ENCODE results near the gene DHRS3. TPM values are rescaled to one million over a fixed set of nuclear protein-coding genes. Genes with fewer than 3 reads are reported as not detected.

The DHRS3 gene
- total RNA-seq, 2 experiments from 2014 or later: 33.3 to 34.6 TPM

GRCh38 chr1:12603224-12603623 lies 14.8 kb downstream of the DHRS3 start:
- CTCF ChIA-PET: interaction anchor here (0.6 to 6.9 kb wide), 2 partner anchors 15 to 57 kb away, joined by 4 to 68 read pairs; partner anchors contain the start of gene DHRS3
- intact Hi-C loops (cut with DNase I, micrococcal nuclease): loop anchor here in 1 of 2 experiments (5.0 kb wide), 1 partner anchor 91 kb away; no protein-coding TSS in a partner anchor
- peaks cover 2% of the 10 kb centered on the region for H3K9me3 Mint-ChIP-seq (ENCODE audit: low read depth)

DNA sequence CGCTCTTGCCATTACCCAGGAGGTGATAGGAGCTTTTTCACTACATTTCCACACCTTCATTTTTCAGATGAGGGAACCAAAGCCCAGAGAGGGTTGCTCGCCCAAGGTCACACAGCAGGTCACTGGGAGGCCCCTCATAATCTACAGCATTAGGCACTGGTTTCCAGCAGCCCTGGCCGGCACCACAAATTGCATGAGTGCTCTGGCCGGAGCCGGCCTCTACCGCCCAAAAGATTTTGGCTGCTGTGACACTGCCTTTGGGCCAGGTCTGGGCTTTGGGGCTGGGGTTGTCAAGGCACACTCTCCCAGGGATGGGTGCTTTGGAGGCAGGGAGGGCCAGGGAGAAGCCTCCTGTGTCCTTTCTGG lies 15.4 kb downstream of the DHRS3 start:
- no peak for DNase-seq
- Mint-ChIP-seq H3K27ac (no peak overlapping the region), H3K9me3 (ENCODE audit: low read depth) (no peaks in the 10 kb centered on the region), H3K27me3 (no peaks in the 10 kb centered on the region), H3K4me1 (peaks cover 50% of the 10 kb centered on the region), H3K4me3 (no peak overlapping the region), H3K36me3 (ENCODE audit: low read depth) (peaks cover 22% of the 10 kb centered on the region)
- intact Hi-C loops (cut with DNase I, micrococcal nuclease): loop anchor here in 1 of 2 experiments (5.0 kb wide), 1 partner anchor 90 kb away; no protein-coding TSS in a partner anchor
- CTCF ChIA-PET: interaction anchor here (6.9 kb wide), 1 partner anchor 15 kb away, joined by 68 read pairs; the partner anchor contains the start of gene DHRS3
- POLR2A ChIA-PET: no interaction called here
- no peak for ATAC-seq

More at GRCh38 chr1:12603224-12603623, 14.8 kb downstream of the DHRS3 start:
- Mint-ChIP-seq H3K27me3 (no peaks in the 10 kb centered on the region), H3K36me3 (ENCODE audit: low read depth) (peaks cover 27% of the 10 kb centered on the region), H3K4me1 (peaks cover 45% of the 10 kb centered on the region), H3K4me3 (no peak overlapping the region), H3K27ac (no peak overlapping the region)
- ATAC-seq: no peak
- POLR2A ChIA-PET: interaction anchor here (1.3 kb wide), 1 partner anchor 168 kb away, joined by 4 read pairs; no protein-coding TSS in a partner anchor
- DNase-seq: no peak

GRCh38 chr1:12601700-12602658 lies 16.0 kb downstream of the DHRS3 start:
- DNase-seq (no peak), ATAC-seq (no peak)
- intact Hi-C loops (cut with DNase I, micrococcal nuclease): loop anchor here in 1 of 2 experiments (5.0 kb wide), 1 partner anchor 90 kb away; no protein-coding TSS in a partner anchor
- H3K4me1 Mint-ChIP-seq: peaks cover 54% of the 10 kb centered on the region
- CTCF ChIA-PET: interaction anchor here (0.5 to 6.9 kb wide), 9 partner anchors 10 to 565 kb away, joined by 3 to 68 read pairs (median 3); partner anchors contain the start of gene DHRS3
- peaks cover 19% of the 10 kb centered on the region for H3K36me3 Mint-ChIP-seq (ENCODE audit: low read depth)
- H3K4me3 Mint-ChIP-seq: no peak overlapping the region
- H3K27me3 Mint-ChIP-seq: no peaks in the 10 kb centered on the region
- POLR2A ChIA-PET: no interaction called here
- no peaks in the 10 kb centered on the region for H3K9me3 Mint-ChIP-seq (ENCODE audit: low read depth)
- no peak overlapping the region for H3K27ac Mint-ChIP-seq

DNA sequence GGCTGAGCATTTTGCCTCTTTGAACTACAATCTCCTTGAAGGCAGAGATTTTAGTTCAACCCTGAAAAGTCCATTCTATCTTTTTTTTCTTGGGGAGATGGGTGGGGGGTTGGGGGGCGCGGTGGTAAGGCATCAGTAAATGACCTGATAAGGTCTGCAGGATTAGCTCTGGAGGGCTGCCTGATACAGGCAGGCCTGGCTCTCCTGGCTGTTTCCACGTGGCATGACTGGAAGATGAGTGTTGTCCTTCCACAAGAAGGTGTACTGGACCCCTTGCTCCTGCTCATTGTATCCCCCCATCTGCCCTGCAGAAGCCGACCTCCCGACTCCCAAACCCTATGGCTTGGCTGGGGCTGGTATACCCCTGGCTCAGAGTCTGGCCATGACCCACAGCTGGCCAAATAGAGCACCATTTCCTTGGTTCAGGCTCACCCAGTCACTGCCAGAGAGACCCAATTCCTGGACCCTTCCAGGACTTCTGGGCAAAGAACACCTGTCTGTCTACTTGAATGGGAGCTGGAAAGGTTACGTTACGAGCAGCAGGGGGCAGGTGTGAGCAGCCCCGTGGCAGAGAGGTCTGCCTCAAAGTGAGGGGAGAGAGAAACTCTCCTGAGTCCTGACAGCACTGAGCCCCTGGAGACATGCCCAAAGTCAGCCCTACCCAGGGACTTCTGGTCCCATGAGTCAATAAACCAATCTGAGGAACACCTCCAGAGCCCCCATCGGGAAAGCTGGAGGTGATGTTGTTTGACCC lies 17.0 kb downstream of the DHRS3 start:
- intact Hi-C loops (cut with DNase I, micrococcal nuclease): loop anchor here in 1 of 2 experiments (5.0 kb wide), 1 partner anchor 89 kb away; no protein-coding TSS in a partner anchor
- Mint-ChIP-seq H3K9me3 (ENCODE audit: low read depth) (no peaks in the 10 kb centered on the region), H3K4me1 (peaks cover 60% of the 10 kb centered on the region), H3K4me3 (no peak overlapping the region), H3K27me3 (no peaks in the 10 kb centered on the region), H3K27ac (no peak overlapping the region), H3K36me3 (ENCODE audit: low read depth) (peaks cover 12% of the 10 kb centered on the region)
- ChIA-PET POLR2A (no interaction called here), CTCF (interaction anchor here (0.5 to 6.9 kb wide), 12 partner anchors 10 to 564 kb away, joined by 3 to 68 read pairs (median 3); partner anchors contain the start of gene DHRS3)
- ATAC-seq (peak; percentile 20), DNase-seq (peak; percentile 71)

DNA sequence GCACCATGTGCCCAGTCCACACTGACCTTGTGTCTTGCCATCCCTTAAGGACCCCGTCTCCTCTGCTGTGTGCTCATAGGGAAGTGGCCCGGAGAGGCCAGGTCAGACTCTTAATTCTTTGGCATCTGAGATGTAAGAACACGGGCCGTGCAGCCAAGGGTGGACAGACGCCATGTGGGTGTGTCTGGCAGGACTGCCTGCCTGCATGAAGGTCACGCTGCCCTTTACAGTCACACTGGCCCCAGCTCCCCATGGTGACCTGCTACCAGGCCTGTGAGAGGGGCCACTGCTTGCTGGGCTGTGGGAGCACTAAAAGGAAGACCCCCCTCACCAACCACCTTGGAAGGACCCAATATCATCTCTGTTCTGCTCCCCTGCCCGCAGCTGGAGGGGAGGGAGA lies 17.7 kb downstream of the DHRS3 start:
- no peak for DNase-seq
- no peak overlapping the region for H3K27ac Mint-ChIP-seq
- intact Hi-C loops (cut with DNase I, micrococcal nuclease): loop anchor here in 1 of 2 experiments (5.0 kb wide), 1 partner anchor 88 kb away; no protein-coding TSS in a partner anchor
- H3K27me3 Mint-ChIP-seq: no peaks in the 10 kb centered on the region
- ATAC-seq: no peak
- peaks cover 60% of the 10 kb centered on the region for H3K4me1 Mint-ChIP-seq
- ChIA-PET POLR2A (no interaction called here), CTCF (interaction anchor here (1.2 to 6.9 kb wide), 2 partner anchors 17 to 27 kb away, joined by 3 to 68 read pairs; partner anchors contain the start of gene DHRS3)
- no peak overlapping the region for H3K4me3 Mint-ChIP-seq
- no peaks in the 10 kb centered on the region for H3K9me3 Mint-ChIP-seq (ENCODE audit: low read depth)
- peaks cover 10% of the 10 kb centered on the region for H3K36me3 Mint-ChIP-seq (ENCODE audit: low read depth)

GRCh38 chr1:12599657-12600056 lies 18.4 kb downstream of the DHRS3 start:
- no peak for ATAC-seq
- no peak overlapping the region for H3K4me3 Mint-ChIP-seq
- no peak for DNase-seq
- ChIA-PET CTCF (no interaction called here), POLR2A (no interaction called here)
- intact Hi-C loops (cut with DNase I, micrococcal nuclease): loop anchor here in 1 of 2 experiments (5.0 kb wide), 1 partner anchor 87 kb away; no protein-coding TSS in a partner anchor
- H3K27ac Mint-ChIP-seq: no peak overlapping the region
- no peaks in the 10 kb centered on the region for H3K9me3 Mint-ChIP-seq (ENCODE audit: low read depth)
- H3K36me3 Mint-ChIP-seq (ENCODE audit: low read depth): peaks cover 10% of the 10 kb centered on the region
- H3K27me3 Mint-ChIP-seq: no peaks in the 10 kb centered on the region
- H3K4me1 Mint-ChIP-seq: peaks cover 59% of the 10 kb centered on the region

DNA sequence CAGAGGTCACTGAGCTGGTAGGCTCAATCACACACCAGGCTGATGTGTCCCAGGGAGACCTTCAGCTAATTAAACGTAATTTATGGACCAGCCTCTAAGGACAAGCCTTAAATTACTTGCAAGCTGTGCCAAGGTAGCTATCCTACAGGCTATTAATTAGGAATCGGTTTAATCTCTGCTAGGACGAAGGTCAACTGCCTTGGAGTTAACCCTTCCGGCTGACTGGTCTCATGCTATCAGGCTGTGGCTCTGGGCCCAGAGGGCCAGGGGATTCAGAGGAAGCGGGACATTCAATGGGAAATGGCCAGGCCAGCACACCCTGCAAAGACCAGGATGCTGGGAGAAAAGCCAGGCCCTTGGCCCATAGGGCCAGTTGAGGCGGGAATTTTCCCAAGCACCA lies 19.0 kb downstream of the DHRS3 start:
- intact Hi-C loops (cut with DNase I, micrococcal nuclease): no loop called here
- no peaks in the 10 kb centered on the region for H3K27me3 Mint-ChIP-seq
- peaks cover 57% of the 10 kb centered on the region for H3K4me1 Mint-ChIP-seq
- no peak overlapping the region for H3K27ac Mint-ChIP-seq
- H3K9me3 Mint-ChIP-seq (ENCODE audit: low read depth): no peaks in the 10 kb centered on the region
- ATAC-seq: no peak
- ChIA-PET CTCF (interaction anchor here (0.6 to 1.6 kb wide), 2 partner anchors 21 to 60 kb away, joined by 3 to 4 read pairs; no protein-coding TSS in a partner anchor), POLR2A (no interaction called here)
- H3K36me3 Mint-ChIP-seq (ENCODE audit: low read depth): peaks cover 6% of the 10 kb centered on the region
- DNase-seq: no peak
- H3K4me3 Mint-ChIP-seq: no peak overlapping the region

DNA sequence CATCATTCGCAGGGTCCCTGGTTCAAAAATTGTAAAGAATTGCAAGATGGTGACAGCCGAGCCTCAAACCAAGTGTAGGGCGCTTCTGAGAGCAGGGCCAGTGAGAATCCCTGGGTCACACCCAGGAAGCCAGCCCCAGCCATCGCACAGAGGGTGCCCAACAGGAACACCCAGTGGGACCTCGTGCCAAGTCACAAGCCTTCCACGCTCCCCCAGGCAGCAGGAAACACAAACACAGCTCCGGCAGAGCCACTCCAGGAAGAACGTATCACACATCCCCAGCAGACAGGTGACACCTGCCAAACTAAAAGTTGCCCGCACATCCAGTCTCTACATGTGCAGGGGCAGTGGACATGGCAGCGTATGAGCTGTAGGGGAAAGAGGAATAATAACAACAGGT lies 20.2 kb downstream of the DHRS3 start:
- CTCF ChIA-PET: interaction anchor here (1.6 kb wide), 1 partner anchor 22 kb away, joined by 4 read pairs; no protein-coding TSS in a partner anchor
- H3K36me3 Mint-ChIP-seq (ENCODE audit: low read depth): peaks cover 4% of the 10 kb centered on the region

DNA sequence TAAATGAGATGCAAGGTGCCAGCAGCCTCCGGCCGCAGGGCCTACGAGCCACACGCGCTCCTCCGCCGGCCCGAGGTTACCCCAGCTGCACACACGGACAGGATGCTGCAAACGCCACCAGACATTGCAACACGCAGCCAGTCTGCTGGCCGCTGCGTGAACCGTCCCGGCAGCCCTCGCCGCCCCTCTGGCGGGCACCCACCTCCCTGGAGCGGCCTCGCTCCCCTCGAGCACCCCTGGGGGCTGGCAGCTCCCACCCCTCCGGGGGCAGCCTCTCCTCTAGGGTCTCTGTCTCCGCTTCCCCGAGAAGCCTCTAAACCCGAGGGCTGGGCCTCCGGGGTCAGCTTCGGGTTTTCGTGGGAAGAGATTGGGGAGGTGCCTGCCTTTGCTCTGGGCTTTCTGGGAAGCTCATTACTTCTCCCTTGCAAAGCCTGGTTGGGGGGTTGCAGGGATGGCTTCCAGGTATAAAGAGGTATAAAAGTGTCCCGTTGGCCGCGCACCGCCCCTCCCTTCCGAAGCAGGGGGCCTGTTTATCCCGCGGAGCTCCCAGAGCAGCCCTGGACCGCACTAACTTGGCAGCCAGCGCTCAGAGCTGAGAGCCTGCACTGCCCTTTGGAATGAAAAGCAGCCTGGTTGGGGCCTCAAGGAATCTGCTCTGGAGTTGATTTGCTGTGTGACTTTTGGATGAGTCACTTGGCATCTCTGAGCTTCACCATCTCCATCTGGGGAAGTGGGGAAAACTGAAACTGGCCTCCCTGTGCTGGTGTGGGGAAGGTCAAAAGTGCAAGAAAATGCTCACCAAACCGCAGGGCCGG lies 21.8 kb downstream of the DHRS3 start:
- peak overlapping the region; percentile 52 for H3K4me3 Mint-ChIP-seq
- ChIA-PET POLR2A (no interaction called here), CTCF (interaction anchor here (0.6 to 1.1 kb wide), 4 partner anchors 8 to 62 kb away, joined by 3 to 5 read pairs (median 3); no protein-coding TSS in a partner anchor)

More for the DNA sequence above, 20.2 kb downstream of the DHRS3 start:
- DNase-seq: no peak
- Mint-ChIP-seq H3K4me3 (no peak overlapping the region), H3K27me3 (no peaks in the 10 kb centered on the region), H3K27ac (peak overlapping the region; percentile 9), H3K9me3 (ENCODE audit: low read depth) (no peaks in the 10 kb centered on the region), H3K4me1 (peaks cover 45% of the 10 kb centered on the region)
- POLR2A ChIA-PET: no interaction called here
- no peak for ATAC-seq
- intact Hi-C loops (cut with DNase I, micrococcal nuclease): no loop called here

GRCh38 chr1:12595757-12596006 lies 22.3 kb downstream of the DHRS3 start:
- H3K4me1 Mint-ChIP-seq: peaks cover 28% of the 10 kb centered on the region
- no peak overlapping the region for H3K27ac Mint-ChIP-seq
- ChIA-PET CTCF (interaction anchor here (1.1 kb wide), 1 partner anchor 63 kb away, joined by 5 read pairs; no protein-coding TSS in a partner anchor), POLR2A (interaction anchor here (0.6 kb wide), 1 partner anchor 22 kb away, joined by 3 read pairs; the partner anchor contains the start of gene DHRS3)
- H3K36me3 Mint-ChIP-seq (ENCODE audit: low read depth): peaks cover 8% of the 10 kb centered on the region
- no peaks in the 10 kb centered on the region for H3K9me3 Mint-ChIP-seq (ENCODE audit: low read depth)
- H3K4me3 Mint-ChIP-seq: peak overlapping the region; percentile 52
- intact Hi-C loops (cut with DNase I, micrococcal nuclease): no loop called here
- ATAC-seq: no peak
- no peak for DNase-seq
- no peaks in the 10 kb centered on the region for H3K27me3 Mint-ChIP-seq

More for the DNA sequence above, 21.8 kb downstream of the DHRS3 start:
- DNase-seq (peak; percentile 40), ATAC-seq (peak; percentile 27)
- Mint-ChIP-seq H3K36me3 (ENCODE audit: low read depth) (peaks cover 8% of the 10 kb centered on the region), H3K9me3 (ENCODE audit: low read depth) (no peaks in the 10 kb centered on the region), H3K27me3 (no peaks in the 10 kb centered on the region), H3K27ac (no peak overlapping the region), H3K4me1 (peaks cover 31% of the 10 kb centered on the region)
- intact Hi-C loops (cut with DNase I, micrococcal nuclease): no loop called here
